HG02571 (cell line): ENCODE data around the gene KPNA5.
"Not testable (repeated sequence)": the region's sequence is repeated elsewhere in the genome, so short reads cannot be mapped to it uniquely, and the experiment has no call there.

Experiments used
- ATAC-seq: cut with Tn5 transposase; IDR thresholded peaks from one replicate; pipeline ENCODE4 v1.9.1; 2021; ENCODE audit warnings: mild to moderate bottlenecking, moderate library complexity; ENCODE audit not compliant: unreplicated experiment

The KPNA5 gene

GRCh38 chr6:116697480-116697879 lies 16.5 kb downstream of the KPNA5 start:
- no peak for ATAC-seq

- ATAC-seq, result not testable (repeated sequence)
Measured at GRCh38 chr6:116703888-116704287, 22.9 kb downstream of the KPNA5 start.

DNA sequence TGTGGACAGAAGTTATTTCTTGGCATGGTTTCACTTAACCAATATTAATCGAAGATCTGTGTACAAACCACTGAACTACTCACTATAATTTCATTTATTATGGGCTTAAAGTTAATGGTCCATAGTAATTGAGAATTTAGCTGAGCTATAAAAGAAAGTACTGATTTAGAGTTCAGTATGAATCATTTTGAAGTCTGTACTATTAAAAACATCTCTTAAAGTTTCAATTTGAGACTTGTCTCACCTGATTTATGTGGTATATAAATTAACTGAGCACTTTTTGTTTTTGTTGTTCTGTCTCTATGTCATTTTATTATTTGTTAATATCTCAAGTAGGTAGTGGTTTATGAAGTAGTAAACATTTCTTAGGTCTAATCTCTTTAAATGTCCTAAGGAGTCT lies 24.9 kb downstream of the KPNA5 start:
- no peak for ATAC-seq

DNA sequence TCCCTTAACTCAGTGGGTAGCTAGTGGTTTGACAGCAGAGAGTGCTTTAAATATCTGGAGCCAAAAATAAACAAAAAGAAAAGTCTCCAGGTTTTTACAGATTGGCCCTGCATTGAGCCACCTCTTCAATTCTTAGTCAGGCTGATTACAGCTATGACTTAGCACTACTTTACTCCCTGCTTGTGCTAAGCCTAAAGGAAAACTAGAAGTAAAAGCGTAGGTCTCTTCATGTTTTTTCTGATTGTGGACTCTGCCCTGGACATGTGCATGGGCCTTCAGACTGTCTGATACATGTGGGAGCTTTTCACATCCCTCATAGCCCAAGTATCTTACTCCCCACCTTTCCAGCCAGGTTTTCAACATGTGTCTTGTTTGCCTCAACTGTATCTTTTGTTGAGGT lies 33.3 kb downstream of the KPNA5 start:
- ATAC-seq, result no peak

DNA sequence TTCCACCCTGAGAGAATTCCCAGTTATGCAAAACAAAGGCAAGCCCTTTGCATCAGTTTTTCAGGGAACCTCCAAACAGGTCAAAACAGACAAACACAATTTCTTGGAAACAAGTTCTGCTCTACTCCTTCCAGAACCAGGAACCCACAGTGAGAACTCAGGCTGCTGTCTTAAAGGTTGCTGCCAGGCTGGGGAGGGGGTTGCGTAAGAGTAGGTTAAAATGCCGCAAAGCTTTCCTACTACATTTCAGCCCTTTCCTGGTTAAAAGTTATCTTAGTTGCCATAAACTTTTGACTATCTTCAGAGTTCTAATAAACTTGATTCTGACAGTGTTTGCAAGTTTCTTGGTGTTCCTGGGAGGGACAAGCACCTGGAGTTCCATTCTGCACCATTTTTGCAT lies 33.8 kb downstream of the KPNA5 start:
- no peak for ATAC-seq

GRCh38 chr6:116726947-116727346 lies 45.9 kb downstream of the KPNA5 start:
- no peak for ATAC-seq

DNA sequence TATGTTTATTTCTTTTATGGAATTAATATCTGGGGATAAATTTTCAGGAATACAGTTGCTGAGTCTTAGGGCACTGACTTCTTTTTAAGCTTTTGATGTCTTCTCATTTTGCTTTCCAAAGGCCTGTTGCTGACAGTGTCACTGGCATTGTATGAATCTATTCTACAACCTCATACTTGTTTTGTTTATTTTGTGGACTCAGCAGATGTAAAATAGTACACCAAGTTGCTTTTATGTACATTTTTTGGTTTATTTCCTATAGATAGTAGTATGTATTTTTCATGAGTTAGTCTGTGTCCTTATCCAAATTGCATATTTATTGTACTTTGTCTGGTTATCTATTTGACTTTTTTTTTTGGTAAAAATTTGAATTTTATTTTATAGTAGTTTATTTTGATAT lies 49.5 kb downstream of the KPNA5 start:
- ATAC-seq, result no peak

GRCh38 chr6:116737004-116737403 lies 56.0 kb downstream of the KPNA5 start:
- no peak for ATAC-seq

DNA sequence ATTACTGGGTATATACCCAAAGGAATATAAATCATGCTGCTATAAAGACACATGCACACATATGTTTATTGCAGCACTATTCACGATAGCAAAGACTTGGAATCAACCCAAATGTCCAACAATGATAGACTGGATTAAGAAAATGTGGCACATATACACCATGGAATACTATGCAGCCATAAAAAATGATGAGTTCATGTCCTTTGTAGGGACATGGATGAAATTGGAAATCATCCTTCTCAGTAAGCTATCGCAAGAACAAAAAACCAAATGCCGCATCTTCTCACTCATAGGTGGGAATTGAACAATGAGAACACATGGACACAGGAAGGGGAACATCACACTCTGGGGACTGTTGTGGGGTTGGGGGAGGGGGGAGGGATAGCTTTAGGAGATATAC lies 59.5 kb downstream of the KPNA5 start:
- ATAC-seq, result not testable (repeated sequence)

GRCh38 chr6:116741571-116741970 lies 60.6 kb downstream of the KPNA5 start:
- no peak for ATAC-seq

DNA sequence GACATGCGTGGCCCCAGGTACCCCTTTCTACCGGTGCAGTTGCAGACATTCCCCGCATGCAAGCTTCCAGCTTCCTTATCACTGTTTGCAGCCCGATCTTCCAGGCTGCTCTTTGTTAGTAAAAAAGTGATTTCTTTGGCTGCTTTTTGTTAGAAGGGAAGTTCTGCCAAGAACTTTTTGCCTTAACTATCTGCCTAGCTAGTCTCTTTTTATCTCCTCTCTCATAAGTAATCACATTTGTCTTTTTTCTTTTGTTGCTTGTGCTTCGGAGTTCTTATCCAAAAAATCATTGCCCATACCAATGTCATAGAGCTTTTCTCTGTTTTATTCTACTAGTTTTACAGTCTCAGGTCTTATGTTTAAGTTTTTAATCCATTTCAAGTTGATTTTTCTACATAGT lies 64.2 kb downstream of the KPNA5 start:
- no peak for ATAC-seq

DNA sequence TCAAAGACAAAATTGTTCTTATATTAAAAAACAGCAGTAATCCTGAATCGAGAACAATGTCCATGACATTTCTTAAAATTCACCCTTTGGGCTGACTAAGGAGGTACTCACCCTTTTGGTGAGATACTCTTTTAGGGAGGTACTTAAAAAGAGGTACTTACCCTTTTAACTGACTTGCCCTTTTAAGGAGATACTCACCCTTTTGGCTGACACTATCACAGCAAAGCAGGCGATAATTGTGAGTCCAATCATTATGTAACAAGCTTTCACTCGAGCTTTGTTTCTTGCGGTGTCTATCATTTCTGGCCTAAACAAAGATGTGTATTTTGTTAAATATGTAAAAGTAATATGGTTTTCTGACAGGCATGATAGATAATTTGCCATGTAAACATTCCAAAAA lies 80.8 kb downstream of the KPNA5 start:
- ATAC-seq, result no peak

DNA sequence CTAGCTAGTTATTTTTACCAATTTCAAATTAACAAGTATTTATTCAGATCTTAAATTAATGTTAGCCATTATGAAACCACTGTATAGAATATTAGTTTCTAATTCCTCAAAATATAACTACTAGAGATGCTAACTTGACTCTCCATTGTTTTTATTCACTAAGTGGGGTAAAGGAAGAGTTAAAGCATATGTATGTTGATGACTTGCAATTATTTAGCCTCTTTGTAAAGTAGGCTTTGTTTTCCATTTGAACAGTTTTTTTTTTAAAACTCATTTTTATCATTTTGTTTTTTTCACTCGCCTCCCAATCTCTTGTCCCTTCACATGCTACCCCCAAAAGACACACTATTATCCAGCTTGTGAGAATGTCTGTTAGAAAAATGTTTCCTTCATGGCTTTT lies 81.2 kb downstream of the KPNA5 start:
- ATAC-seq, result no peak

DNA sequence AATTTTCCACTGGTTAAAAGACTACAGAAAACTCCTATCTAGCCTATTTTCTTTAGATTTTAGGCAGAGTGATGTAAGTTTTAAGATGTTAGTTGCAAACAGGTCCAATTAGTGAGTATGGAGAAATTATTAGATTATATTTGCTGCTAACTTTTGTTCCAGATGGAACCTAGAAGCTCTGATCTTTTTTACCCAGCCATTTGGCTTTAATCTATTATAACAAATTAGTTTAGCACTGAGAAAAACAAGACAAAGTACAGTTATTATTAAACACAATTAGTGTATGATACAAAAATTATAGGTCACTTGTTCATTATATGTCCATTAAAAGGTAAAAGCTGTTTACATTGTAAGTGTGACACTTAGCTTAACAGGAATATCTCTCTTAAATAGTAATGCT lies 82.0 kb downstream of the KPNA5 start:
- no peak for ATAC-seq

DNA sequence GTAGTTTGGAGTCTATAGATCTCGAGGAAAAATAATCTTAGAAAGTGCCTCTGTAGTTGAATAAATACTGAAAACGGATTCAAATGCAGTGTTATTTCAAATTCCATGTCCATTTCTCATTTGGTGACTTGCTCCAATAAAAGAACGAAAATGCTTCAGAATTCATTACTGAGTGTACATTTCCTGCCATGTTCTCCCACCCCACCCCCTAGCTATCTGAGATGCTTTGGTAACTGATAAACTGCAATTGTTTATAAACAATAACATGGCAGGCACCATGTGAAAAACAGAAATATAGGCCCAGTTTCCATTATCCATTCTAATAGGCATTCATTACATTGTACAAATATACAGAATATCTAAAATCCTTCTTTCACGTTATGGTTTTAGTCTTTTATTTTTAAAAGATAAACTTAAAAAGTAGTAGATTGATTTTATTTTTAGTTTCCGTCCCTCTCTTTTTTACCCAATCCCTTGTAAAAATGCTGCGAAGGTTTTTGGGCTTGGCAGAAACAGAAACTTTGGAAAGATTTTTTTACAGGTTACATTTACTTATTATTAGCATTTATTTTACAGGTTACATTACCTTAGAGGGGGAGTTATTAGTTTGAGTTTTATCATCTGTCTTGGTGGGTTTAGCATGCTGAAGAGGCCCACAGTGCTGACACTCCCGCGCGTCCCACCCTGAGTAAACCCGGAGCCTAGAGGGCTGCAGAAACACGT lies 83.1 kb downstream of the KPNA5 start:
- no peak for ATAC-seq

DNA sequence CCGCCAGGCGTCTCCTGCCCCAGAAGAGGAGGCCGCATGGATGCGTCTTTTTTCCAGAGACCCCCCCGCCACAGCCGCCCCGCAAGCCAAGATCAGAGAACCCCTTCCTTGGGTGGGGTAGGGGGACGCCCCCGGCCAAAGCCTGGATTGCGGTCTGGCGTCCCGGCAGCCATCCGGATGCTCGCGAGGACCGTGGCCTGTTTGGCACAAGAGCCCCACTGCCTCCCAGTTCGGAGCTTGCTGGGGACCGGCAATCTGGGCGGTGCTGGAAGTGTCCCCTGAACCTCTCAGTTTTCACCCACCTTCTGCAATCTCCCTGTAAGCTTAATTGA lies 83.6 kb downstream of the KPNA5 start:
- ATAC-seq, result no peak

GRCh38 chr6:116764961-116765841 lies 84.2 kb downstream of the KPNA5 start, which contains the start of gene FAM162B:
Gene FAM162B (minus strand): TSS chr6:116765719. CDS start chr6:116765576, 143 bp downstream.
- no peak for ATAC-seq

DNA sequence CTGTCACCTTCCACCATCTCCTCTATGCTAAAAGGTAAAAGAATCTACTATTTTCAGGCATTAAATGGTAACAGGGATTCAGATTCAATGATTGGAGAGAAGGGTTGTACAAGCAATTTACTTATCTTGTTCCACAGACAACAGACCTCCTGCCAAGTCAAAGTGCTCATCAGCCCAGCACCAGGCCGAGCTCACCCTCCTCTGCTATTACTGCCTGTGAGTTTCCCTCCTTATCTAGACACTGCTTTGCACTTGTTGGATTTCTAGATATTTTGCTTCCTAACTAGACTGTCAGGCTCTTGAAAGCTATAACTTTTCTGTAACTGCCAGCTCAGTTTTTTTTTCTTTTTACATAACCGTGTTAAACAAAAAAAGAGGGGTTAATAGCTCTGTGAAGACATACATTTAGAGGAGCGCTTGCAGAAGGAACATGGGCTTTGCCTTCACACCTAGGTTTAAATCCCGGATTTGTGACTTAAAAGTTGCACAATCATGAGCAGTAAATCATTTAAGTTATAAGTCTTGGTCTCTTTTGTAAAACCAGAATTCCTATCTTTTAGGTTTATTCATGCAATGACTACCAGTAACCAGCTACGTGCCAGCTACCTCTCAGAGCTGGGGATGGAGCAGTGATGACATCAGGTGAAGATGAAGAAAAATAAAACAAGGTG lies 85.6 kb downstream of the KPNA5 start:
- no peak for ATAC-seq

DNA sequence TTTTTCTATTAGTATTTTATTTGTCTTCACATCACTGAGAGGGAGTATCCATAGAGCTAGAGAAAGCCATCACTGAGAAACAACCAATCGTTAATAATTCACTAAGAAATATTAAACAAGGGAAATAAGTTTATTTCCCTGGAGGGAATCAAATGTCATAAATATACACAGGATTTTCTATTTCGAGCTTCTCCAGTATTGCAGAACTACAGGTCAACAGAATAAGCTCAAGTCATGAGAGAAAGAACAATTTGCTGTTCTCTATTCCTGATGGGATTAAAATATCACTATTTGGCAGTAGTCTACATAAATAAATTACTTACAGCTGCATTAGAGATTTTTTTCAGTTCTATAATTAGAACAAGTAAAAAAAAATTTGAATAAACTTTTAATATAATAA lies 86.7 kb downstream of the KPNA5 start:
- ATAC-seq, result no peak

DNA sequence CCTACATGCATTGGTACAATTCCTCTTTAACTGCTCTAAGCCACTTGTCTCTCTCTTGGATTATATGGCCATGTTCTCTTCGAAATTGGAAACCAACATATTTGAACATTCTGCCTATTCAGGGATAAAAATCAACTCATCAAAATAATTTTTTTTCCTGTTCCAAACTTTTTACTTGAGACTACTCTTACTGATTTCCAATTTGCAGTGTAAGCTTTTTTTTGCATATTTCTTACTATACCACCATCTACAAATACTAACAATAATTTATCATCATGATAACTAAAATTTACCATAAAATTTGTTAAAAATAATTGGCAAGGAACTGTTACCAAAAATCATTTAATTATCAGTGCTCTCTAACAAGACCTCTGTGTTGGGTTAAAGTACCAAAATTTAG lies 91.4 kb downstream of the KPNA5 start:
- ATAC-seq, result no peak

DNA sequence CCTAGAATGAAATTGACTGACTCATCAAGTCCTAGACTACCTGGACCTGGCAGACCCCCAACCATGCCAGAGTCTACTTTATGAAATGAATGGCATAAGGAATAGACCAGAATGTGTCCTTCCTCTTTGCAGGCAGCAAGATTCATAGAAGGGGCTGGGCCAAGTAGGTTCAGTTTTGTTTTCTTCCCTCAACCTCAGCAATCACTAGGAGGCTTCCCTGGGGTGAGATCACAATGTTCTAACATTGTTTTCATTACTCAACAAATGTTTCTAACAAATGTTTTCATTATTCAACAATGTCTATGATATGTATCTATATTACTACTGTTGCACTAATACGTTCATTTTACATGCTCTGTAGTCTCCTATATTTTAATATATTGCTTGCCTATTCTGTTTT lies 92.9 kb downstream of the KPNA5 start:
- no peak for ATAC-seq
